Right kidney (tissue), 1 donor: Measurements from ENCODE around the gene PHLPP1.

Experiments
- DNase-seq: peaks from one replicate; pipeline ENCODE4 v3.0.0-alpha.2; 2016

The PHLPP1 gene

DNA sequence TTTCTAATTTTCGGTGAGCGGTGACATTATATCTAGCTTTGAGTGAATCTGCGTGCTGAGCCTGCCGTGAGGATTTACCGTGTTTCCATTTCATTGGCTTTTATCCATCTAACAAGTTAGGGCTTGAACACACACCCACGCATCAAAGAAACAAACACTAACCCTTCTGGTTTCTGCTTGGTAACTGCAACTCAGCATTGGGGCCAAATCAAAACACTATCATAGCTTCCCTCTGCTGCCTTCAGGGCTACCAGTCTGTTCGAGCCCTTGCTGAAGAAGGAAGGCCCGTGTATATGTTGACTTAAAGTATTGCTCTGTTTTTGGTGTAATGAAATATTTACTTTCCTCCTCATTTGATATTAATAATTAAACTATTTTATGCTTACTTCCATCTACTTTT lies 227.2 kb downstream of the PHLPP1 start:
- no peak for DNase-seq

GRCh38 chr18:62944454-62944853 lies 229.1 kb downstream of the PHLPP1 start:
- no peak for DNase-seq

DNA sequence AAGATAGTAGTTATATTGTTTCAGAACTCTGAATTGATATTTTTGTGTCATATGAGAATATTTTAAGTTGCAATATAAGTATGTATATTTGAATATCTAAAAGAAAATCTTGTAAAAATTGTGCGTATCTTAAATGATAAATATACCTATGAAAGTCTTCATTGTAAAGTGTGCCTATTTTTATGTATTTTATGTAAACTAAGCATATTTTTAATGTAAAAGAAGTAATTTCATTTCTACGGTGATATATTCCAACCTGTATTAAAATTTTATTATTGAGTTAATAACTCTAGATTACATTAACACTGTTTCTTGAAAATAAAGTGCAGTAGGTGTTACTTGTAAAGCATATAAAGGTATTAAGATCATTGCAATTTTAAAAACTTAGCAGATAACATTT lies 233.4 kb downstream of the PHLPP1 start:
- DNase-seq, result no peak

DNA sequence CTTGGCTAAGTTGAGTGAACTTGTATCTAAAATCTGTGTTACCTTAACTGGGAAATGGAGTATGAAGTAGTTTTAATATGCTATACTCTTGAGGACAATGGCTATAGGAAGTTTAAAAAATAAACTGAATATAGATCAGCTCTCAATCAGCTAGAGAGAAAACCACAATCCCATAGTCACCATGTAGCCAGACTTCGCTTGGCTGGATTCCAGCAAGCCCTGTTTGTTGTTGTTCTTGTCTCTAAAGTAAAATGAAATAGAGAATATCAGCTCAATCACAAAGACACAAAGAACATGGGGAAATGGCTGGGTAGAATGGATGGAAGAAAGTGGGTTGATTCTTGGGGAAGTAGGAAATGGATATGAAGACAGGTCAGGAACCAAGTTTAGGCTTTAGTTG lies 234.9 kb downstream of the PHLPP1 start:
- DNase-seq, result no peak

DNA sequence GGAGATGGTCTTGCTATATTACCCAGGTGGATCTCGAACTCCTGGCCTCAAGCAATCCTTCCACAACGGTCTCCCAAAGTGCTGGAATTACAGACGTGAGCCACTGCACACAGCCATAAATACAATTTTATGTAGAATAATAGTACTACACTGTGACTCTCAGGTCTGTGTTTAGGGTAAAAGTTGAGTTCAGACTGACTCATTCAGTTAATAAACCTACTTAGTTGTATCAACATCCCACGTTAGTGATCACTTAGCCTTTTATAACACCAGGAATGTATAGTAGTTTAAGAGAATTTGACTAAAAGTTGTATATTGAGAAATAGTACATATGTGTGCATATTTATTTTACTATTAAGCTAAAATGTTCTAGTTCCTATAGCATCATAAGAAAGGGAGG lies 237.5 kb downstream of the PHLPP1 start:
- DNase-seq, result no peak

DNA sequence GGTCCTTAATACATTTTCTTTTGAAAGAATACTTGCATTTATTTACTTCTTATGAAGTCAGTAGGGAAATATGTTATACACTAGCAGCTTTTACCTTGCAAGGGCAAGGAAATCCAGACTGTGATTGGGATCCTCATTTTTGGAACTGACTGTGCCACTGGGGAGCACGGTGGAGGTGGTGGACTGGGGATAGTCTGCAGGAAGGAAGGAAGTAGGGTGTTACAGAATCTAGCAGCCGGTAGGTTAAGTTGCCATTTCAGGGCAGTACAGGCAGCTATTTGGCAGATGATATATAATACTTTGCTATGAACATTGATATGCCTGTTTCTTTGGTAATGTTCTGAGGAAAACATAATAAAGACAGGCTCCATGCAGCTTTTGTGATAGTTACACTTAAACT lies 238.3 kb downstream of the PHLPP1 start:
- no peak for DNase-seq

- no peak for DNase-seq
Observed at GRCh38 chr18:62954366-62954765, 239.0 kb downstream of the PHLPP1 start.

DNA sequence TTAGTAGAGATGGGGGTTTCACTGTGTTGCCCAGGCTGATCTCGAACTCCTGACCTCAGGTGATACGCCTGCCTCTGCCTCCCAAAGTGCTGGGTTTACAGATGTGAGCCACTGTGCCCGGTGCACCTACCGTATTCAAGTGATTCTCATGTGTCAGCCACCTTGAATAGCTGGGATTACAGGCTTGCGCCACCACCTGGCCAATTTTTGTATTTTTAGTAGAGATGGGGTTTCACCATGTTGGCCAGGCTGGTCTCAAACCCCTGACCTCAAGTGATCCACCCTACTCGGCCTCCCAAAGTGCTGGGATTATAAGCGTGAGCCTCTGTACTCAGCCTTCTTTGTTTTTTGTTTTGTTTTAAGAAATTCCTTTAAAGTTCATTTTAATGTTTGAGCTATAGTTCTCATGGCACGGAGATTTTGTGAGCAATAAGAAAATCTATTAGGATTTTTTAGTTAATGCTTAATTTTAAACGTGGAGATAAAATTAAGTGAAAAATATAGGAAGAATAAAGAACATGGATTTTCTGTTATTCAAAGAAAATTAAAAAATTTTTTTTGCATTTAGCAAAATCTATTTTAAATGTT lies 242.6 kb downstream of the PHLPP1 start:
- DNase-seq, result no peak

- DNase-seq, result no peak
Observed at GRCh38 chr18:62959481-62959880, 244.1 kb downstream of the PHLPP1 start.

DNA sequence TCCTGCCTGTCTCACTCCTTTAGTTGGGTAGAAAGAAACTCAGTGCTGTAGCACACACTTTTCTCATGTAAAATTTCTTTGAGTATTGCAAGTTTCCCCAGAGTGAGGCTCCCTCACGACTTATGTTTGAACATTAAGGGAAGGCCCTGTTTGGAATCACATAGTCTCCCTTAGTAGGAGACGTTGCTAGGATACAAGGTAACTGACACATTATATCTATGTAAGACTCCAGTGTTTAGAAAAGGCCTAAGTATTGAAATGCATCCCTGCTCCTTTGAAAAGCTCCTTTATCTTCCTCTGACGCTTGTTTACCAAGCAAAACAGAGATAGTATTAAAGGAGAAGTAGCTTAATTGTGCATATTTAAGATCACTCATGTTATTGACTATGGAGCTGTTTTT lies 248.2 kb downstream of the PHLPP1 start:
- DNase-seq, result no peak

DNA sequence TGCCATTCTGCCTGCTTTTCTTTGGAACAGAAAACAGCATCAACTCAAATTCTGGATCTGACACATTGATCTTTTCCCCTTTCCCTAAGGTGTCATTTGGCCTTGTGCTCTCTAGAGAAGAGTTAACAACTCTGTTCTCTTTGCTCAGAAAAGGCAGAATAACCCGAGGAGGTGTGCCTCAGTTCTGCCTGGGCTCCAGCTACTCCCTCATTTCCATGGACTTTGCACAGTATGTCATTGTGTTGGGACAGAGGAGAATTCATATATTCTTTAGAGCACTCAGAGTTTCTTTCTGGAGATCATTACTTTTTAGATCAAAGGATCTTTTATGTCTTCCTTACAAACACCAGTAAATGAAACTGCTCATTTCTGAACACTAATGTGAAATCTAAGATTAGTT lies 249.1 kb downstream of the PHLPP1 start:
- no peak for DNase-seq

DNA sequence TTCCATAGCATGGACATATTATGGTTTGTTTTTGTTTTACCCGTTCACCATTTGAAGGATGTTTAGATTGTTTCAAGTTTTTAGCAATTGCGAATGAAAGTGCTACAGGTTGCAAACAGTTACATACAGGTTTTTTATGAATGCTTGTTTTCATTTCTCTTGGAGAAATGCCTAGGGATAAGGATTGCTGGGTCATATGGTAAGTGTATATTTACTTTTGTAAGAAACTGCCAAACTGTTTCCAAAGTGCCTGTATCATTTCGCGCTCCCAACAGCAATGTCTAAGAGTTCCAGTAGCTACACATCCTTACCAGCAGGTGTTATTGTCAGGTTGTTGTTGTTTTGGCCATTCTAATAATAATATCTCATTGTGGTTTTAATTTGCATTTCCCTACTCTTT lies 251.7 kb downstream of the PHLPP1 start:
- DNase-seq, result no peak

- DNase-seq, result no peak
Observed at GRCh38 chr18:62973689-62974088, 258.3 kb downstream of the PHLPP1 start.

GRCh38 chr18:62974388-62974787 lies 259.0 kb downstream of the PHLPP1 start:
- DNase-seq, result no peak

- DNase-seq, result no peak
Observed at GRCh38 chr18:62974928-62975675, 259.8 kb downstream of the PHLPP1 start.

- no peak for DNase-seq
Observed at GRCh38 chr18:62975785-62976184, 260.4 kb downstream of the PHLPP1 start.

DNA sequence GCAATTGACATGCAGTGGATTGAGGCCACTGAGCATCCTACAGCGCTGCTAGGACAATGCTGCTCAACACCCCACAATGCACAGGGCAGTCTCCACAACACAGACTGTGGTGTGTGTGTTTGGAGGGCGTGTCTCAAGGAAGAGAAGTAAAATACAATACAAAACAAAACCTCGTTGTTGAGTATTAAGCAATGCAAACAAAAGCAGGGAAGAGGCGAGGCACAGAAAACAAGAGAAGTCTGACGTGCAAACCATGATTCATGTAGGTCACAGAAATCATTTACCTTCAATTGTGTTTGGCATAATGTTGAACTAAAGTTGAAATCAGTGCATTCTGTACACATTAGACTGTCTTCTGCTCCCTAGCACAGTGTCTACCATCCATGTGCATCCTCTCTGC lies 260.9 kb downstream of the PHLPP1 start:
- no peak for DNase-seq

- DNase-seq, result no peak
Observed at GRCh38 chr18:62977512-62977911, 262.2 kb downstream of the PHLPP1 start.

DNA sequence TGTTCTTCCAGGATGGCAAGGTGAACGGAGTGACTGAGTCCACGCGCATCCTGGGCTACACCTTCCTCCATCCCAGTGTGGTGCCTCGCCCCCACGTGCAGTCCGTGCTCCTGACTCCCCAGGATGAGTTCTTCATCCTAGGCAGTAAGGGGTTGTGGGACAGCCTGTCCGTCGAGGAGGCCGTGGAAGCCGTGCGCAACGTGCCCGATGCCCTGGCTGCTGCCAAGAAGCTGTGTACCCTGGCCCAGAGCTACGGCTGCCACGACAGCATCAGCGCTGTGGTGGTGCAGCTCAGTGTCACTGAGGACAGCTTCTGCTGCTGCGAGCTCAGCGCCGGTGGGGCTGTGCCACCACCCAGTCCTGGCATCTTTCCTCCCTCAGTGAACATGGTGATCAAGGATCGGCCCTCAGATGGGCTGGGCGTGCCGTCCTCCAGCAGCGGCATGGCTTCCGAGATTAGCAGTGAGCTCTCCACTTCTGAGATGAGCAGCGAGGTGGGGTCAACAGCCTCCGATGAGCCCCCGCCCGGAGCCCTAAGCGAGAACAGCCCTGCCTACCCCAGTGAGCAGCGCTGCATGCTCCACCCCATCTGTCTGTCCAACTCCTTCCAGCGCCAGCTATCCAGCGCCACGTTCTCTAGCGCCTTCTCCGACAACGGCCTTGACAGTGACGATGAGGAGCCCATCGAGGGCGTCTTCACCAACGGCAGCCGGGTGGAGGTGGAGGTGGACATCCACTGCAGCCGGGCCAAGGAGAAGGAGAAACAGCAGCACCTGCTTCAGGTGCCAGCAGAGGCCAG lies 263.1 kb downstream of the PHLPP1 start:
- no peak for DNase-seq

GRCh38 chr18:62979176-62979575 lies 263.8 kb downstream of the PHLPP1 start:
- no peak for DNase-seq

GRCh38 chr18:62979900-62980299 lies 264.6 kb downstream of the PHLPP1 start:
- no peak for DNase-seq

GRCh38 chr18:62981566-62981965 lies 266.2 kb downstream of the PHLPP1 start:
- no peak for DNase-seq

DNA sequence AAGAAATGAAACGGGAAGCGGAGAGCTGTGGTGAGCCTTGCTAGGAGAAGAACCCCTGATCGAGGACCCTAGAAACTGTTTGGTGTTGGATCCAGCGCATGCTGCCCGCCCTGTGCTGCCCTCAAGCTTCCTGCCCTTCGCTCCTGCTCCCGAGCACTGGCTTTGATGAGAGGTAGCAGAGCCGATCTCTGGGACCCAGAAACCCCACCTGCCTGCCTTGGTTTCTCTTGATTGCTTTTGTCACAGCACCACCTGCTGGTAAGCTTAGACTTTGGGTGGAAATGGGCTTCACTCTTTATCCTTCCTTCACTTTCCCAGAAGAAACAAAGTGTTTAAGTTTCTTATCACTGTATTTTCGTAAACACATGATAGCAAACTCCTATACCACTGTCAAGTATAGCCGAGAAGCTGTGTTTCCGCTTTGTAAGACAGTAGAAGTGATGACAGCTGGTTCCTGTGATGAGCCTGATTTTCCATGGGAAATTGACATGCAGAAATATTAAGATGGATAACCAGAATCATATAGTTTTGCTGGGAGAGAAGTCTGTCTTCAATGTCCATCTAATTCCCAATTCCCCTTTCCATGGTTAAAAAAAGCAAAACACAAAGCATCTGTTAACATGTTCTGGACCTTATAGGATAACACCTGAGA lies 267.4 kb downstream of the PHLPP1 start:
- peak; percentile 41 for DNase-seq
